NCI-H1092 treated with DMSO at 0.1 percent for 48 hours (cell line): ENCODE results near the gene BARD1.
A peak's percentile ranks its signal among the peaks of the same experiment; 100 is the strongest.
"Not testable (repeated sequence)": the region's sequence is repeated elsewhere in the genome, so short reads cannot be mapped to it uniquely, and the experiment has no call there.

ENCODE experiments used
- DNase-seq: peaks from one replicate; lab custom pipeline; 2025; lab: John Stamatoyannopoulos, UW

BARD1 gene

GRCh38 chr2:214808981-214809750, at the start of gene BARD1:
Gene BARD1, minus strand, starts transcription at chr2:214809683. Its CDS starts 114 bp downstream, at chr2:214809569.
- peak; percentile 63 for DNase-seq

GRCh38 chr2:214856137-214856536, 46.7 kb upstream of the BARD1 start:
- no peak for DNase-seq

DNA sequence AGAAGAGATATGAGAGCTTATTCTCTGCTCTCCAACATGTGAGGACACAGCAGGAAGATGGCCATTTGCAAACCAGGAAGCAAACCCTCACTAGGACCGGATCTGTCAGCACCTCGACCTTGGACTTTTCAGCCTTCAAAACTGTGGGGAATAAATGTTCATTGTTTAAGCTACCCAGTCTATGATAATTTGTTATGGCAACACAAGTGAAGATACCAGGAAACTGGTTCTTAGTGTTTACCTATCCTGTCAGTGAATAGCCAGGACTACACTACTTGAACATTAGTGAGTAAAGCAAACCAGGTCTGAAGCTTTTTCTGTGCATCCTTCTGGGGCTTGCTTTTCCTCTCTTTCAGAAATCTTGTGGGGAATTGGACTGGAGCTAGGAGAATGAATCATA, 44.4 kb upstream of the BARD1 start:
- DNase-seq, result no peak

GRCh38 chr2:214843823-214844222, 34.3 kb upstream of the BARD1 start:
- DNase-seq, result no peak

GRCh38 chr2:214839464-214839863, 30.0 kb upstream of the BARD1 start:
- no peak for DNase-seq

GRCh38 chr2:214837466-214837865, 28.0 kb upstream of the BARD1 start:
- DNase-seq, result no peak

GRCh38 chr2:214836568-214836967, 27.1 kb upstream of the BARD1 start:
- no peak for DNase-seq

DNA sequence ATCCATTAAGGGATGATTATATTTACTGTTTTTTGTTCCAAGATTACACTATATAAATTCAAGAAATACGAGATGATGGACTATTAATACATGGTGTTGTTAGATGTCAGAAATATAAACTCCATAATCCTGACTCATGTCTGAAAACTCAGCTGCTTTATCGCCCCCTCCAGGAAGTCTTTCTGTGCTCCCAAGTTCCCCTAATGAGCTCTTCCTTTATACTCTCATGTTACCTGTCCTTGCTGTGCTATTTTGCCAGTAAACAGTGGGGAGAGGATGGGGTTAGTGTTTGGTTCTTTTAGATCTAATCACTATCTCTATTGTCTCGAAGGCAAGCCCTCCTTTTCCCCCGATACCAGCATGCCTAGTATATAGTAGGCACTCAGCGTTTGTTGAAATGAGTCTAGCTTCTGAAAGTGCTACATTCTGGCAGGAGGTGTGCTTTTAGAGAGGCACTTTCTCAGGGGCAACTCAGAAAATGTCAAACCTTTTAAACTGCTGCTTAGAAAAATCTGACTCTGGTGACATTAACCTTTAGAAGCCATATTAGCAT, 21.4 kb upstream of the BARD1 start:
- no peak for DNase-seq

DNA sequence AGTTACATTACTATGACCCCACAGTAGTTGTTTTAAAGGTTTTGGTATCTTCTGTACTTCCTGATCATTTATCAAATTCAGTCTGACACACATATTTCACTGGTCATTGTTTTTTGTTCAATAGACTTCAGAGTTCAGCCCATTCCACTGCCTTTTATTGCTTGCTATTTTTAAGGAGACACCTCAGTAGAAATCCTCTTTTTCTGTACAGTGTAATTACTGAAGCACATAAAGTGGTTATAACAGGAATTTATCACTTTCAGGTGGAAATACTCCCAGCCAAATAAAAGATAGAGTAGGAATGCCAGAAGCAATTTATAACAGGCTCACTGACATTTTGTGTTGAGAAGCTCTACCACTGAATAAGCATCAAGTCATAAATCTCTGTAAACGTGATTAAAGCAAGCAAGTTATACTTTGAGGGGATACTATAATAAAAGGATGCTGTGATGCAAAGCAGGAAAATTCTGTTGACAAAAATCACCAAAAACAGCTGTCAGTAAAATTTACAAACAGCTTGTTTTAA, 6.6 kb upstream of the BARD1 start:
- DNase-seq, result no peak

- no peak for DNase-seq
Measured at GRCh38 chr2:214810671-214811070, 1.2 kb upstream of the BARD1 start.

DNA sequence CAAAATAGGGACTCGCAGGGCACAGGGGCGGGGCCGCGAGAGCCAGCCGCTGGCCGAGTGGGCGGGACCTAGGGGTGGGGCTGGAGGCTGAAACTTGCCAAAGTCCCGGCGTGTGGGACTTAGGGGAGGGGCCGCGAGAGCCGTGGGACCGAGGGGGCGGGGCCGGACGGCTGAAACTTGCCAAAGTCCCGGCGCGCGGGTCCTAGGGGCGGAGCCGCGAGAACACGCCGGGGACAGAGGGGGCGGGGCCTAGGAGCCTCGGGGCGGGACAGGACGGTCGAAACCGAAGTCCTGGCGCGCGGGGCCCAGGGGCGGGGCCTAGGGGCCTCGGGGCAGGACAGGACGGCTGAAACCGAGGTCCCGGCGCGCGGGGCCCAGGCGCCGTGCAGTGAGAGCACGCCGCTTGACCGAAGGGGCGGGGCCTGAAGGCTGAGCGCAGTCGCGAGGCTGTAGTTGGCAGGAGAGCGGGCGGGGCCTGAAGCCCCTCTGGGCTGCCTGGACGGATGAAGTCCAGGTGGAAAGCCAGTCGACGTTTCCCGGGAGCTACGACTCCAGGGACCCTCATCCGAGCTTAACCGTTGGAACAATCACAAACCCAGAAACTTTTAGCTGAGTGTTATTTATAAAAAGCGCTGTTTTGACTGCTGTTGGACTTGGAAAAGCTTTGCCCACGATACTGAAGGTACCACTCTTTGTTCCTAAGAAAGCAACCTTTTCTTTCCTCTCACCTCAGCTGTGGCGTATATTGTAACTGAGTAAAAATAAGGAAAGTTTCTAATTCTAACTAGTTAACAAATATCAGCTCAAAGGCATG, 475 bp upstream of the BARD1 start:
- DNase-seq, result peak; percentile 82

DNA sequence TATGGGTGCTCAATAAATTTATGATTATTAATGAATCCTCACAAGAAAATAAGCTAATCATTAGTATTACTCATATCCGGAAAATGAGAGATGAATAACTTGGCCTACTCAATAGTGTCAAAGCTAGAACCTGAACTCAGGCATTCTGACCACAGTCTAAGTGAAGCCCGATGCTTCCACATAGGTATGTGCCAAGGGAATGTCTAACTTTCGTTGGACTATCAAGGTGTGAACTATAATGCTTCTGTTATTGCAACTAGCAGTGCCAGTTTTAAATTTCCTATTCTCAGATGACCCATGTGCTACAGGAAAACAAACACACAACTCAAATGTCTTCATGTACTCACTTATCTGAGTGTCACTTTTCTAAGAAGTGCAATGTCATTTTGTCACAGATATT, 1.8 kb downstream of the BARD1 start:
- no peak for DNase-seq

DNA sequence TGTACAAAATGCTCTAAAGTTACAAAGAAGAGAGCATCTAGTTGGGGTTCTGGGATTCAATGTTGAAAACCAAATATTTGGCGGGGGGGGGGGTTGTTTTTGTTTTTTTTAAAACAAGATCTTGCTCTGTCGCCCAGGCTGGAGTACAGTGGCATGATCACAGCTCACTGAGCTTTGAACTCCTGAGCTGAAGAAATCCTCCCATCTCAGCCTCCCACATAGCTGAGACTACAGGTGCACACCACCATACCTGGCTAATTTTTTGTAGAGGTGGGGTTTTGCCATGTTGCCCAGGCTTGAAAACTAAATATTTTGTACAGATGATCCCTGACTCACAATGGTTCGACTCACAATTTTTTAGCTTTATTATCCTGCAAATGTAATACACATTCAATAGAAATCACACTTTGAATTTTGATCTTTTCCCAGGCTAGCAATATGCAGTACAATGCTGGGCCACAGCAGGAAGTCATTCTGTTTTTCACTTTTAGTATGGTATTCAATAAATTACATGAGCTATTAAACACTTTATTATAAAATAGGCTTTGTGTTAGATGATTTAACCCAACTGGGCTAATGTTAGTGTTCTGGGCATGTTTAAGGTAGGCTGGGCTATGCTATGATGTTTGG, 7.6 kb downstream of the BARD1 start:
- DNase-seq, result no peak

DNA sequence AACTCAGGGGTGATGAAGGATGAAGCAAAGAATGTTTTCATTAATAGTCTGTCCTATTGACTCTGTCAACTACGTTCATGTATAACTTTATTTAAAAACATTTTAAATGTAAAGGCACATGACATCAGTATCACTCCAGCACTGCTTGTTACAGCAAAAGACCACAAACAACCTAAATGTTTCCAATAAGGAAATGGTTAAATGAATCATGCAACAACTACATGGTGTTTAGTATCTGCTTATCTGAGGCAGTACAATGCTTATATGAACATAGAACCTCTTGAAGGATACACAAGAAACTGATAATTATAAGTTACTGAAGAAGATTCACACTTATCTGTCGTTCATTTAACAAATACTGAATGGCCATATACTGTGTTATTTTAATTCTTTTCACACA, 8.4 kb downstream of the BARD1 start:
- no peak for DNase-seq

DNA sequence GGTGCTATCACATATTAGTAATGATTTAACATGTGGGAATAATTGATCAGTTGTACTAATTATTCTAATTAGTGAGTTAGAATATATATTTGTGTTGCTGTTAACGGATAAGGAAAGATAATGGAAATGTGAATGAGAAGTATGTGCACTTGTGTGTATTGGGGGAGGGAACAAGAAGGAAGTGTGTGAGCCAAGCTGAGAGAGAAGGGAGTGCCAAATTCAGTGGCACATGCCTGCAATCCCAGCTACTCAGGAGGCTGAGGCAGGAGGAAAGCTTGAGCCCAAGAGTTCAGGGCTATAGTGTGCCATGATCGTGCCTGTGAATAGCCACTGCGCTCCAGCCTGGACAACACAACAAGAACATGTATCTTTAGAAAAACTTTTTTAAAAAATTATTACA, 9.3 kb downstream of the BARD1 start:
- DNase-seq, result no peak

DNA sequence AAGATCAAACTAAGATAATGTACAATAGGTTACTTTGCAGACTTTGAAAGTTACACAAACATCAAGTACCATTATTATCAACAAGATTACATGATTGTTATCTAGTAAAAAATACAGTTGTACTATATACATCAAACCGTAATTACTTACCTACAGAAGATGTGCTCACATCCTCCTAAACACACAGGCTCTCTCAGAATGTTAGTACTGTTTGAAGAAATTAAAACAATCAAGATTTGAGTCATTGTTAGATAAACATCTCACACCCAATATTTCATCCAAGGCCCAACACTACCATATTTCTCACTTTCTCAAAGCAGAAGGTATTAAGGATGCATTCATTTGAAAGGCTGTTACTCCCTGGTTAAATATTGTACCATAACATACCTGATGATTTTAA, 12.6 kb downstream of the BARD1 start:
- DNase-seq, result no peak

GRCh38 chr2:214783181-214783580, 26.3 kb downstream of the BARD1 start:
- not testable (repeated sequence) for DNase-seq

DNA sequence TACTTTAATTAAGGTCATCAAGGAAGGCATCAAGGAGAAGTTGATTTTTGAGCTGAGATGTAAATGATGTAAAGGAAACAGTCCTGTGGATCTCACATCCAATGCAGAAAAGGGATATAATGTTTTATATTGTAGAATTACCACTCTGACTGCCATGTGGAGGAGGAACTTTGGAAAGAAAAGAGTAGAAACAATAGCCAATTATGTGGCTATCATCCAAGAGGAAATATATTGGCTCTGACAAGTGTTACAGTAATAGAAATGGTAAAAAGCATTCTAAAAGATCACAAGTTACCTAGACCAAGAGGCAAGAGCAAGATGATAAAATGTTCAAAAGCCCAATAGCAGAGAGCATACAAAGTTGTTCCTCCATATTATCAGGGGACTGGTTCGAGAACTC, 26.8 kb downstream of the BARD1 start:
- DNase-seq, result no peak

DNA sequence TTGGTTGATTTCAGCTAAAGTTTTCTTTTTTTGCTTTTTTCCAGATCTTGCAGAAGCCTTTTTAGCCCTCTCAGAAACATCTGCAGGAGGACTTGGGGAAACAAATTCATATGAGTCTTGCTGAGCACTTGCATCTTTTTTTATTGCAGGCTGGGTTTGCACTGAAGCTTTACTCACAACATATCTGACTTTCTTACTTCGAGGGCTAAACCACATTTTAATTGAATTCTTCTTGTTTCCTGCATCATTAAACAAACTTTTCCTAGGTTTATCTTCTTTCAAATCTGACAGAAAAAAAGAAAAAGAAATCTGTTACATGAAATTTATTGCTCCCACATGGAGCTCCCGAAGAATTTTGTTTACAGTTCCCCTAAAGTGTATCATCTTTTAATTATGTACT, 28.3 kb downstream of the BARD1 start:
- no peak for DNase-seq

GRCh38 chr2:214775971-214776370, 33.5 kb downstream of the BARD1 start:
- no peak for DNase-seq

DNA sequence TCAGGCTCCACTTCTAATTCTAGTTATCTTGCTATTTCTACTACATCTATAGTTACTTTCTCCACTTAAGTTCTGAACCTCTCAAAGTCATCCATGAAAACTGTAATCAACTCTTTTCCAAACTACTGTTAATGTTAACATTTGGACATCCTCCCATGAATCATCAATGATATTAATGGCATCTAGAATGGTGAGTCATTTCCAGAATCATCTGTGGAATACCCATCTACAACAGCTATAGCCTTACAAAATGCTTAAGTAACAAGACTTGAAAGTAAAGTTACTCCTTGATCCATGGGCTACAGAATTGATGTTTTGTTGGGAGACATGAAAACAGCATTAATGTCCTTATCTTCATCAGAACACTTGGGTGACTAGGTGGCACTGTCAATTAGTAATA, 35.4 kb downstream of the BARD1 start:
- no peak for DNase-seq

DNA sequence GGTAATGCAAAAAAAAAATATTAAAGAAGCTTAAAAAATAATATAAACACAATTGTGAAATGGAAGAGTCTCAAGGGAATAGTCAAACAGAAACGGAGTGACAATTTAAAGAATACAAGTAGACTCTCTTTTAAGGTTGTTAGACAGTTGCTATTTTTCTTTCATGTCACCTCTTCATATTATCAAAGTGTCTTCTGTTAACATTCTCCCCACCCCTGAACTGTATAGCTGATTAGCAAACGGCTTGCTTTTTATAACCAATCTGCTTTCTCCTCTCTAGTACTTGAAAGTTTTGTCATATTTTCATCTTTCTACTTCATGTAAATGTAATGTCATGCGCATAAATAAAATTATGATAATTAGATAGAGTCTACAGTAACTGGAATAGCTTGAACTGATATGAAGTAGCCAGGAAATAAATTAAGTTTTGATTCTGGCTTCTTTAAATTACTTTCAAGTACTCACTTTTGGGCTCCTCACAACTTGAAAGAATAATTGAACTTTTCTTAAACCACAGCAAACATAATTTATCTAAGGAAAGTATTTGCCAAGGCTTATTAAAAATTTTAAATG, 37.0 kb downstream of the BARD1 start:
- no peak for DNase-seq
